Gastroesophageal sphincter (tissue), 3 donors: ENCODE measurements around the gene GGNBP2.

Source experiments
- CTCF ChIP-seq, 4 experiments: fragments of 200-600 bp in 2 of 4; fragments of 450-650 bp in 2 of 4; sonication (generic) in 1 of 4; IDR thresholded peaks; one replicate each; pipeline ENCODE4 v1.5.1; 2017 to 2019; ENCODE audit warnings: antibody characterized with exemption in 4 of 4, mild to moderate bottlenecking in 2 of 4, moderate library complexity in 2 of 4
- POLR2A ChIP-seq, 2 donors: fragments of 450-650 bp; IDR thresholded peaks; one replicate each; pipeline ENCODE4 v1.6.1; 2017; ENCODE audit warnings: antibody characterized with exemption in 2 of 2, mild to moderate bottlenecking in 2 of 2, moderate library complexity in 1 of 2

GRCh38 chr17:36535669-36536081 lies 9.0 kb upstream of the GGNBP2 start:
- TF ChIP-seq CTCF (IDR thresholded peaks at IDR 0.05): no peak
- TF ChIP-seq POLR2A (IDR thresholded peaks at IDR 0.05): no peak
